Measurements from ENCODE around the gene ATP8A1.

ATP8A1 gene

DNA sequence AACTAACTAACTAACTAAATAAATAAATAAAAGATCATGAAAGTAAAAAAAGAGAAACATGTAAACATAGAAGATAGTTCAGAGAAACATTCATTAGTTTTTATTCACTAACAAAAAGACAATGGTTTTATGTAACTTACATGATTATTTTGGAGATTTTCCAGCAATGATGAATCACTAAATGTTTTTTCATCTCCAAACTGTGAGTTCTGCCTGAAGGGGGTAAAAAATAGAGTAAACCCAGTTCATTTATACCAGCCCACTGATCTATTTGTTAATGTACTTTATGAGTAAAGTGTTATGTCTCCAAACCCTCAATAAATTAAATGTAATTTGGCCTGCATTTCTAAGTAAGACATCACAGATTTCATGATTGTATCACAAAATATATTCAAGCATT is 101.1 kb downstream of the ATP8A1 start:
- no peak overlapping the region for H3K4me2 ChIP-seq (ENCODE audit: low read length)
- TF ChIP-seq EZH2phosphoT487 (IDR thresholded peaks at IDR 0.05; ENCODE audit: borderline replicate concordance, low read length): no peak
- TF ChIP-seq, protein P1, sequence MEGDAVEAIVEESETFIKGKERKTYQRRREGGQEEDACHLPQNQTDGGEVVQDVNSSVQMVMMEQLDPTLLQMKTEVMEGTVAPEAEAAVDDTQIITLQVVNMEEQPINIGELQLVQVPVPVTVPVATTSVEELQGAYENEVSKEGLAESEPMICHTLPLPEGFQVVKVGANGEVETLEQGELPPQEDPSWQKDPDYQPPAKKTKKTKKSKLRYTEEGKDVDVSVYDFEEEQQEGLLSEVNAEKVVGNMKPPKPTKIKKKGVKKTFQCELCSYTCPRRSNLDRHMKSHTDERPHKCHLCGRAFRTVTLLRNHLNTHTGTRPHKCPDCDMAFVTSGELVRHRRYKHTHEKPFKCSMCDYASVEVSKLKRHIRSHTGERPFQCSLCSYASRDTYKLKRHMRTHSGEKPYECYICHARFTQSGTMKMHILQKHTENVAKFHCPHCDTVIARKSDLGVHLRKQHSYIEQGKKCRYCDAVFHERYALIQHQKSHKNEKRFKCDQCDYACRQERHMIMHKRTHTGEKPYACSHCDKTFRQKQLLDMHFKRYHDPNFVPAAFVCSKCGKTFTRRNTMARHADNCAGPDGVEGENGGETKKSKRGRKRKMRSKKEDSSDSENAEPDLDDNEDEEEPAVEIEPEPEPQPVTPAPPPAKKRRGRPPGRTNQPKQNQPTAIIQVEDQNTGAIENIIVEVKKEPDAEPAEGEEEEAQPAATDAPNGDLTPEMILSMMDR (IDR thresholded peaks at IDR 0.05; ENCODE audit: low read depth, low read length, poor library complexity, severe bottlenecking): no peak
- H4K20me1 ChIP-seq (ENCODE audit: control insufficient read depth, insufficient read depth, low read depth, low read length): no peaks in the 10 kb centered on the region
- no peaks in the 10 kb centered on the region for H3K79me2 ChIP-seq (ENCODE audit: control insufficient read depth, low read length)
- H3F3A ChIP-seq (ENCODE audit: control insufficient read depth, insufficient read depth): no peaks in the 10 kb centered on the region
- no peaks in the 10 kb centered on the region for H3K9me3 ChIP-seq (ENCODE audit: control insufficient read depth, insufficient read depth, low read length)
- peaks cover 15% of the 10 kb centered on the region for H3K36me3 ChIP-seq (ENCODE audit: control insufficient read depth, low read length)
- H3K9me2 ChIP-seq (replicated peaks; ENCODE audit: control insufficient read depth, low read length): no peaks in the 10 kb centered on the region
- H3K27me3 ChIP-seq (ENCODE audit: control insufficient read depth, low read length): no peaks in the 10 kb centered on the region
- no peaks in the 10 kb centered on the region for H3K4me1 ChIP-seq (ENCODE audit: control insufficient read depth, low read length)
- no peak overlapping the region for H3K4me3 ChIP-seq (ENCODE audit: low read length)
- H3K27ac ChIP-seq (ENCODE audit: low read depth, low read length): no peak overlapping the region

DNA sequence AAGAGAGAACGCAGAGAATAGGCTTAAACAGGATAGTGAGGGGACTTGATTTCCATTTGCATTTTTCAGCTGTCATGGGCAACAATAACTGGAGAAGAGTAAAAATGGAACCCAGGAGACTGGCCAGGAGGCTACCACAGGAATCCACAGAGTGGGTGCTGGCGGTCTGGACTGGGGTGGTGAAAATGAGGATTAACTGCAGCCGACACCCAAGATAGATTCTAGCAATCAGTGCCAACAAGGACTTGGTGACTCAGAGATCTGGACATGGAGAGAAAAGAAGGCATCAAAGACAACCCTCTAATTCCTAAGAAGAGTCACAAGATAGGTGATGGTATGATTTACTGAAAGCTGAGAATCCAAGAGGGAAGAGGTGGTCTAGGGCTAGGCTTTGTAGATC is 102.8 kb downstream of the ATP8A1 start:
- Histone ChIP-seq H3K27ac (ENCODE audit: low read depth, low read length) (no peak overlapping the region), H3K4me3 (ENCODE audit: low read length) (no peak overlapping the region), H3F3A (ENCODE audit: control insufficient read depth, insufficient read depth) (no peaks in the 10 kb centered on the region), H4K20me1 (ENCODE audit: control insufficient read depth, insufficient read depth, low read depth, low read length) (no peaks in the 10 kb centered on the region), H3K9me2 (replicated peaks; ENCODE audit: control insufficient read depth, low read length) (no peaks in the 10 kb centered on the region), H3K9me3 (ENCODE audit: control insufficient read depth, insufficient read depth, low read length) (no peaks in the 10 kb centered on the region), H3K4me1 (ENCODE audit: control insufficient read depth, low read length) (no peaks in the 10 kb centered on the region), H3K4me2 (ENCODE audit: low read length) (no peak overlapping the region), H3K79me2 (ENCODE audit: control insufficient read depth, low read length) (no peaks in the 10 kb centered on the region), H3K27me3 (ENCODE audit: control insufficient read depth, low read length) (no peaks in the 10 kb centered on the region), H3K36me3 (ENCODE audit: control insufficient read depth, low read length) (peaks cover 25% of the 10 kb centered on the region)
- TF ChIP-seq, protein P1 (IDR thresholded peaks at IDR 0.05; ENCODE audit: low read depth, low read length, poor library complexity, severe bottlenecking): no peak
- no peak for TF ChIP-seq EZH2phosphoT487 (IDR thresholded peaks at IDR 0.05; ENCODE audit: borderline replicate concordance, low read length)

DNA sequence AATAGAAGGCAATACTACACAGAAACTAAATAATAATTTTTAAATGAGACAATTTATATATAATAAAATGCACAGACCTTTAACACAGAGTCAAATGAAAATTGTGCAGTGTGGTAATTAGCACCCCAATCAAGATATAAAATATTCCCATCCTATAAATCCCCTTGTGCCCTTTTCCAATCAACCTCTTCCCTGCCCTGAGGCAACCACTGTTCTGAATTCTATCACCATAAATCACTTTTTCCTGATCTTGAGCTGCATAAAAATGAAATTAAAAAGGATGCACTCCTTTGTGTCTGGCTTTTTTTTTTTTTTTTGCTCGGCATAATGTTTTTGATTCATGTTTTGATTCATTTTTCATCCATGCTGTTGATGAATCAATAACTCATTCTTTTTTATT is 107.0 kb downstream of the ATP8A1 start:
- Histone ChIP-seq H3K27ac (ENCODE audit: low read depth, low read length) (no peak overlapping the region), H4K20me1 (ENCODE audit: control insufficient read depth, insufficient read depth, low read depth, low read length) (no peaks in the 10 kb centered on the region)
- TF ChIP-seq EZH2phosphoT487 (IDR thresholded peaks at IDR 0.05; ENCODE audit: borderline replicate concordance, low read length): no peak
- TF ChIP-seq, protein P1 (IDR thresholded peaks at IDR 0.05; ENCODE audit: low read depth, low read length, poor library complexity, severe bottlenecking): no peak

DNA sequence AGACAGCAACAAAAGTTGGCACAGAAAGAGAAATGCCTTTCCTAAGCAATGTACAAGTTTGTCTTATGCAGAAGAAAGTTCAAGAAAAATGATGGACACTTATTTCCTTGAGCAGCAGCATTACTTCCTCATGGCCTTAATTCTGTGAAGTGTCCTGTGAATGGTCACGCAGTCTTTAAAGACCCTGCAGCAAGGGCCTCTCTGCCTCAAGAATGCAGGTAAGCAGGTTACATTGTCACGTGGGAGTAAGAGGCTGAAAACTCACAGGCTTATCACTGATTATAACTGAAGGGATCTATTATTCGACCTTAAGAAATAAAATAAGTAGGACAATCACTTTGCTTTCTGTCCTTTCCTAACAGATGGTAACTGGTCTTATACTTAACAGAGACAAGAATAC is 109.1 kb downstream of the ATP8A1 start:
- Histone ChIP-seq H3K27me3 (ENCODE audit: control insufficient read depth, low read length) (no peaks in the 10 kb centered on the region), H3K4me1 (ENCODE audit: control insufficient read depth, low read length) (no peaks in the 10 kb centered on the region), H3F3A (ENCODE audit: control insufficient read depth, insufficient read depth) (no peaks in the 10 kb centered on the region), H3K4me3 (ENCODE audit: low read length) (no peak overlapping the region), H3K4me2 (ENCODE audit: low read length) (no peak overlapping the region), H3K9me3 (ENCODE audit: control insufficient read depth, insufficient read depth, low read length) (no peaks in the 10 kb centered on the region), H4K20me1 (ENCODE audit: control insufficient read depth, insufficient read depth, low read depth, low read length) (no peaks in the 10 kb centered on the region), H3K27ac (ENCODE audit: low read depth, low read length) (no peak overlapping the region), H3K79me2 (ENCODE audit: control insufficient read depth, low read length) (no peaks in the 10 kb centered on the region), H3K9me2 (replicated peaks; ENCODE audit: control insufficient read depth, low read length) (no peaks in the 10 kb centered on the region), H3K36me3 (ENCODE audit: control insufficient read depth, low read length) (peaks cover 45% of the 10 kb centered on the region)
- no peak for TF ChIP-seq EZH2phosphoT487 (IDR thresholded peaks at IDR 0.05; ENCODE audit: borderline replicate concordance, low read length)
- TF ChIP-seq, protein P1 (IDR thresholded peaks at IDR 0.05; ENCODE audit: low read depth, low read length, poor library complexity, severe bottlenecking): no peak

More for the DNA sequence above, 107.0 kb downstream of the ATP8A1 start:
- H3K4me1 ChIP-seq (ENCODE audit: control insufficient read depth, low read length): no peaks in the 10 kb centered on the region
- no peaks in the 10 kb centered on the region for H3F3A ChIP-seq (ENCODE audit: control insufficient read depth, insufficient read depth)
- H3K4me2 ChIP-seq (ENCODE audit: low read length): no peak overlapping the region
- H3K27me3 ChIP-seq (ENCODE audit: control insufficient read depth, low read length): no peaks in the 10 kb centered on the region
- no peaks in the 10 kb centered on the region for H3K9me3 ChIP-seq (ENCODE audit: control insufficient read depth, insufficient read depth, low read length)
- H3K9me2 ChIP-seq (replicated peaks; ENCODE audit: control insufficient read depth, low read length): no peaks in the 10 kb centered on the region
- no peaks in the 10 kb centered on the region for H3K79me2 ChIP-seq (ENCODE audit: control insufficient read depth, low read length)
- H3K4me3 ChIP-seq (ENCODE audit: low read length): no peak overlapping the region
- H3K36me3 ChIP-seq (ENCODE audit: control insufficient read depth, low read length): peaks cover 35% of the 10 kb centered on the region
